H1 (cell line): ENCODE results near the gene TMEM131L. TPM values are rescaled to one million over a fixed set of nuclear protein-coding genes. Genes with fewer than 3 reads are reported as not detected.

ENCODE experiments used
- CTCF ChIA-PET: fragments of 300-600 bp; sonication (Branson Sonifier 250); formaldehyde crosslinking; loops from one replicate; lab custom pipeline; 2021; ENCODE audit not compliant: partially characterized antibody; lab: Charles Lee
- POLR2A ChIA-PET: fragments of 300-600 bp; sonication (Branson Sonifier 250); formaldehyde crosslinking; loops from one replicate; lab custom pipeline; 2021; ENCODE audit warnings: inconsistent platforms; ENCODE audit not compliant: partially characterized antibody; lab: Charles Lee
- DNase-seq, 2 experiments: peaks; one replicate each; pipeline versions ENCODE4 v3.0.0 to v3.0.0-alpha.2; 2010 to 2022; ENCODE audit warnings: low spot score in 2 of 2, low read depth in 1 of 2, mixed read lengths in 1 of 2
- FAIRE-seq: peaks from 2 replicates; lab custom pipeline; 2011; peaks lifted over from hg19 to GRCh38; lab: Jason Lieb, UNC
- H2AFZ ChIP-seq: 2 replicates; pipeline ENCODE4 v1.8.1; 2012; ENCODE audit warnings: low read length, inconsistent platforms
- H2AK5ac ChIP-seq: 2 replicates; pipeline ENCODE4 v1.6.1; 2013; ENCODE audit warnings: low read depth, low read length
- H2BK120ac ChIP-seq: replicated peaks from 2 replicates; pipeline ENCODE3; 2013; ENCODE audit warnings: low read depth, low read length, inconsistent platforms
- H2BK12ac ChIP-seq: 2 replicates; pipeline ENCODE4 v1.6.1; 2013; ENCODE audit warnings: low read depth, low read length
- H2BK15ac ChIP-seq: 2 replicates; pipeline ENCODE4 v1.6.1; 2013; ENCODE audit warnings: low read length
- H2BK20ac ChIP-seq: 2 replicates; pipeline ENCODE4 v1.6.1; 2013; ENCODE audit warnings: low read length
- H2BK5ac ChIP-seq: 2 replicates; pipeline ENCODE4 v1.6.1; 2013; ENCODE audit warnings: low read depth, low read length
- H3K14ac ChIP-seq: 2 replicates; pipeline ENCODE4 v1.6.1; 2013; ENCODE audit warnings: inconsistent platforms; ENCODE audit not compliant: insufficient read length
- H3K18ac ChIP-seq: 2 replicates; pipeline ENCODE4 v1.6.1; 2013; ENCODE audit warnings: low read length; ENCODE audit errors: extremely low read depth
- H3K23ac ChIP-seq: 2 replicates; pipeline ENCODE4 v1.6.1; 2013; ENCODE audit warnings: inconsistent platforms; ENCODE audit not compliant: insufficient read length
- H3K23me2 ChIP-seq: 2 replicates; pipeline ENCODE4 v1.6.1; 2013; ENCODE audit warnings: low read depth, low read length
- H3K27ac ChIP-seq: 2 replicates; pipeline ENCODE4 v1.6.1; 2011; ENCODE audit warnings: low read depth, low read length, inconsistent platforms
- H3K27me3 ChIP-seq, 4 experiments: replicated peaks in 1 of 4; 1 replicate in 1 of 4; 2 replicates in 3 of 4; pipeline versions ENCODE4 v1.6.1 to v1.8.1; 2011 to 2013; ENCODE audit warnings: low read length in 3 of 4, mild to moderate bottlenecking in 3 of 4, inconsistent platforms in 2 of 4, mixed read lengths in 2 of 4, moderate library complexity in 1 of 4; ENCODE audit not compliant: control insufficient read depth in 3 of 4, insufficient read depth in 3 of 4; ENCODE audit errors: extremely low read depth in 1 of 4
- H3K36me3 ChIP-seq, 4 experiments: 2 replicates each; pipeline versions ENCODE4 v1.6.1 to v1.8.1; 2011 to 2013; ENCODE audit warnings: mild to moderate bottlenecking in 4 of 4, low read length in 3 of 4, moderate library complexity in 2 of 4, control low read depth in 1 of 4, inconsistent platforms in 1 of 4; ENCODE audit not compliant: insufficient read depth in 4 of 4, control insufficient read depth in 2 of 4
- H3K4ac ChIP-seq: replicated peaks from 2 replicates; pipeline ENCODE3; 2013; ENCODE audit warnings: low read length, low read depth, mixed read lengths, inconsistent platforms; ENCODE audit not compliant: insufficient read length
- H3K4me1 ChIP-seq, 4 experiments: replicated peaks in 1 of 4; 1 replicate in 1 of 4; 2 replicates in 3 of 4; pipeline versions ENCODE4 v1.6.1 to v1.8.1; 2011 to 2013; ENCODE audit warnings: low read length in 3 of 4, inconsistent platforms in 2 of 4, mixed read lengths in 1 of 4; ENCODE audit not compliant: insufficient read depth in 4 of 4, control insufficient read depth in 3 of 4
- H3K4me2 ChIP-seq, 2 experiments: 2 replicates each; pipeline versions ENCODE4 v1.6.1 to v1.8.1; 2011 to 2013; ENCODE audit warnings: low read depth in 2 of 2, low read length in 2 of 2, control low read depth in 1 of 2, inconsistent platforms in 1 of 2, mild to moderate bottlenecking in 1 of 2; ENCODE audit not compliant: insufficient read depth in 1 of 2
- H3K4me3 ChIP-seq, 4 experiments: fragments of 200-600, 300-600 bp in 1 of 4; sonication (generic), shearing (Covaris generic), sonication (Bioruptor Twin) in 1 of 4; 2 replicates each; pipeline versions ENCODE4 v1.5.1 to v1.8.1; 2011 to 2016; ENCODE audit warnings: low read length in 4 of 4, low read depth in 3 of 4, control low read depth in 2 of 4, inconsistent platforms in 2 of 4, mild to moderate bottlenecking in 2 of 4, mixed read lengths in 1 of 4, moderate library complexity in 1 of 4; ENCODE audit not compliant: insufficient read depth in 2 of 4; ENCODE audit errors: extremely low read depth in 1 of 4
- H3K56ac ChIP-seq: replicated peaks from 2 replicates; pipeline ENCODE3; 2013; ENCODE audit warnings: low read depth, mild to moderate bottlenecking, mixed read lengths, low read length, inconsistent platforms; ENCODE audit not compliant: insufficient read length
- H3K79me1 ChIP-seq: 2 replicates; pipeline ENCODE4 v1.6.1; 2013; ENCODE audit warnings: low read depth, low read length, control low read depth
- H3K79me2 ChIP-seq, 2 experiments: 2 replicates each; pipeline versions ENCODE4 v1.6.1 to v1.8.1; 2012 to 2013; ENCODE audit warnings: low read length in 2 of 2, mild to moderate bottlenecking in 2 of 2, inconsistent platforms in 1 of 2; ENCODE audit not compliant: insufficient read depth in 2 of 2, control insufficient read depth in 1 of 2
- H3K9ac ChIP-seq, 4 experiments: replicated peaks in 1 of 4; 1 replicate in 1 of 4; 2 replicates in 3 of 4; pipeline versions ENCODE4 v1.6.1 to v1.8.1; 2011 to 2013; ENCODE audit warnings: low read depth in 3 of 4, low read length in 3 of 4, control low read depth in 2 of 4, mild to moderate bottlenecking in 2 of 4, moderate library complexity in 2 of 4, inconsistent platforms in 1 of 4; ENCODE audit errors: extremely low read depth in 1 of 4
- H3K9me3 ChIP-seq, 2 experiments: 2 replicates each; pipeline versions ENCODE4 v1.6.1 to v1.8.1; 2012 to 2013; ENCODE audit warnings: mild to moderate bottlenecking in 2 of 2, moderate library complexity in 2 of 2, control low read depth in 1 of 2, inconsistent platforms in 1 of 2, low read depth in 1 of 2, low read length in 1 of 2, mixed read lengths in 1 of 2; ENCODE audit not compliant: insufficient read depth in 2 of 2
- H4K20me1 ChIP-seq, 2 experiments: replicated peaks in 1 of 2; 2 replicates each; pipeline versions ENCODE3 to v1.8.1; 2011 to 2013; ENCODE audit warnings: inconsistent platforms in 2 of 2, low read length in 2 of 2, mild to moderate bottlenecking in 1 of 2; ENCODE audit not compliant: insufficient read depth in 2 of 2, control insufficient read depth in 1 of 2
- H4K5ac ChIP-seq: 2 replicates; pipeline ENCODE4 v1.6.1; 2013; ENCODE audit warnings: low read length, low read depth, mixed read lengths, inconsistent platforms; ENCODE audit not compliant: insufficient read length
- H4K8ac ChIP-seq: 2 replicates; pipeline ENCODE4 v1.8.0; 2013; ENCODE audit warnings: mild to moderate bottlenecking, moderate library complexity, low read length, inconsistent platforms; ENCODE audit not compliant: insufficient read depth; ENCODE audit errors: extremely low read depth
- H4K91ac ChIP-seq: replicated peaks from 2 replicates; pipeline ENCODE3; 2013; ENCODE audit warnings: low read length, mixed read lengths, inconsistent platforms; ENCODE audit not compliant: insufficient read length
- POLR2AphosphoS5 ChIP-seq: IDR thresholded peaks from 2 replicates; pipeline ENCODE4 v1.6.1; 2011; ENCODE audit warnings: low read depth, low read length
- WGBS, 2 experiments: shearing (Covaris generic) in 1 of 2; methylation state at CpG; one replicate each; pipeline versions ENCODE4 v1.1.6 to v1.1.7; 2013 to 2015; ENCODE audit warnings: low lambda C conversion rate in 2 of 2, mixed read lengths in 2 of 2, inconsistent platforms in 1 of 2, low coverage in 1 of 2, missing lambda C conversion rate in 1 of 2; ENCODE audit not compliant: insufficient replicate concordance in 2 of 2, insufficient coverage in 1 of 2, insufficient read length in 1 of 2; ENCODE audit errors: extremely low coverage in 1 of 2, missing lambda C conversion rate in 1 of 2; 5-methylcytosine and 5-hydroxymethylcytosine counted together
- polyA plus RNA-seq, 7 experiments: library from polyadenylated mRNA; depleted of rRNA in 3 of 7; stranded (reverse) in 5 of 7; unstranded in 2 of 7; fragments of >200 nt in 5 of 7; fragments of 200-250 nt in 2 of 7; gene quantifications; 1 replicate in 5 of 7; 2 replicates in 1 of 7; 4 replicates in 1 of 7; pipeline versions ENCODE4 v1.2.1 to v1.2.3, GENCODE V29; 2011 to 2013; ENCODE audit warnings: missing spikeins in 2 of 7, mixed read lengths in 2 of 7
- total RNA-seq: library from RNA; stranded (reverse); fragmentation: NEBNext Ultra II Directional; extraction: Animal tissue kit (Norgen Biotek cat#: 25700); gene quantifications from 2 replicates; pipeline ENCODE4 v1.2.1, GENCODE V29; 2021
- TF ChIP-seq, protein P1 (sequence below): IDR thresholded peaks from 2 replicates; pipeline ENCODE4 v1.6.1; 2012; ENCODE audit warnings: low read length, inconsistent platforms

Gene TMEM131L
- total and polyA plus RNA-seq, 2 of the 8 experiments (the other 6 are each of a cell fraction or from before 2014, with no cell fraction given) = 14.3 to 26.1 TPM

DNA sequence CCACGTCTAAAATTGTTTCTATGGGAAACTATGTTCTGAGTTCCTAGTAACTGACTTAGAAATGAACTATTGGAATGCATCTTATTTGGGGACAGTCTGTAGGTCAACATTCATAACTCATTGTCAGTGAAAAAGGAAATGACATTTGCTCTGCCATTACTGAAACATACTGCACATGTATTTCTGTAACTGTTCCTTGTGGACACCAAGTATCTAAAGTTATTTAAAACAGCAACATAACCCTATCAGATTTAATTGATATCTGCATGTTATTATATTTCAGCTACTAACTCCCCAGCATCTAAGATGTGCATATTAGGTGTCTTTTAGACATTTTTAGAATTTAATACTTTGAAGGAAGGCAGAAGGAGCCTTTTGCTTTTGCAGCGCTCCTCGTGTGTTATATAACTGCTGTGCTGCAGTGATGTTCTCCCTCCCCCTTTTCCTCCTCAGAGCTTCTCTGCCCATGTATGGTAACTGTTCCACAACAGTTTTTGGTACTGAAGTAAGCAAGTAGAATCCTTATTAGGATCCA is 37.2 kb upstream of the TMEM131L start:
- DNase-seq = no peak
- 93% methylated on average over 3 of the region's 3 CpGs; no CpG with 5 or more reads in 1 of the 2 experiments for WGBS, 2 experiments
- H3K9me3 ChIP-seq = no peaks in the 10 kb centered on the region
- no peaks in the 10 kb centered on the region for H3K79me1 ChIP-seq
- no peak overlapping the region for H3K9ac ChIP-seq
- H2AFZ ChIP-seq = no peak overlapping the region
- no peak overlapping the region for H3K4me3 ChIP-seq
- H3K56ac ChIP-seq = no peak overlapping the region
- no peaks in the 10 kb centered on the region for H3K23me2 ChIP-seq
- ChIA-PET CTCF (interaction anchor here (0.5 to 1.3 kb wide), 4 partner anchors 25 to 114 kb away, joined by 3 read pairs; no protein-coding TSS in a partner anchor), POLR2A (interaction anchor here (1.8 kb wide), 1 partner anchor 38 kb away, joined by 4 read pairs; no protein-coding TSS in a partner anchor)
- H2BK15ac ChIP-seq = no peak overlapping the region
- H2AK5ac ChIP-seq = no peak overlapping the region
- H3K27me3 ChIP-seq = no peaks in the 10 kb centered on the region
- H3K79me2 ChIP-seq = no peaks in the 10 kb centered on the region
- no peak overlapping the region for H3K4ac ChIP-seq
- no peak overlapping the region for H4K5ac ChIP-seq
- H2BK120ac ChIP-seq = no peak overlapping the region
- H3K27ac ChIP-seq = no peak overlapping the region
- no peak overlapping the region for H2BK5ac ChIP-seq
- no peak overlapping the region for H2BK20ac ChIP-seq
- H4K91ac ChIP-seq = no peak overlapping the region
- H3K36me3 ChIP-seq = no peaks in the 10 kb centered on the region
- no peak for FAIRE-seq
- H2BK12ac ChIP-seq = no peak overlapping the region
- no peak overlapping the region for H3K4me2 ChIP-seq
- no peaks in the 10 kb centered on the region for H3K4me1 ChIP-seq
- no peak overlapping the region for H3K14ac ChIP-seq
- H4K20me1 ChIP-seq = no peaks in the 10 kb centered on the region
- H3K23ac ChIP-seq = no peak overlapping the region
- H3K18ac ChIP-seq = no peak overlapping the region
- no peak for TF ChIP-seq POLR2AphosphoS5
- TF ChIP-seq, protein P1, sequence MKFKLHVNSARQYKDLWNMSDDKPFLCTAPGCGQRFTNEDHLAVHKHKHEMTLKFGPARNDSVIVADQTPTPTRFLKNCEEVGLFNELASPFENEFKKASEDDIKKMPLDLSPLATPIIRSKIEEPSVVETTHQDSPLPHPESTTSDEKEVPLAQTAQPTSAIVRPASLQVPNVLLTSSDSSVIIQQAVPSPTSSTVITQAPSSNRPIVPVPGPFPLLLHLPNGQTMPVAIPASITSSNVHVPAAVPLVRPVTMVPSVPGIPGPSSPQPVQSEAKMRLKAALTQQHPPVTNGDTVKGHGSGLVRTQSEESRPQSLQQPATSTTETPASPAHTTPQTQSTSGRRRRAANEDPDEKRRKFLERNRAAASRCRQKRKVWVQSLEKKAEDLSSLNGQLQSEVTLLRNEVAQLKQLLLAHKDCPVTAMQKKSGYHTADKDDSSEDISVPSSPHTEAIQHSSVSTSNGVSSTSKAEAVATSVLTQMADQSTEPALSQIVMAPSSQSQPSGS = no peak
- no peak overlapping the region for H4K8ac ChIP-seq
